Tibial nerve (tissue), 4 donors: Measurements from ENCODE around the gene PRCD.

ENCODE experiments used
- CTCF ChIP-seq, 5 experiments: fragments of 200-600 bp in 3 of 5; fragments of 450-650 bp in 2 of 5; sonication (generic) in 3 of 5; IDR thresholded peaks; one replicate each; pipeline ENCODE4 v1.5.1; 2016 to 2019; ENCODE audit warnings: antibody characterized with exemption in 5 of 5, mild to moderate bottlenecking in 3 of 5, moderate library complexity in 2 of 5
- EP300 ChIP-seq, 2 donors: sonication (generic); formaldehyde crosslinking; IDR thresholded peaks; one replicate each; pipeline ENCODE4 v1.6.1; 2017; ENCODE audit warnings: antibody characterized with exemption in 2 of 2, mild to moderate bottlenecking in 1 of 2
- POLR2A ChIP-seq, 2 donors: fragments of 450-650 bp; IDR thresholded peaks; one replicate each; pipeline ENCODE4 v1.6.1; 2017; ENCODE audit warnings: antibody characterized with exemption in 2 of 2, mild to moderate bottlenecking in 2 of 2, moderate library complexity in 2 of 2

GRCh38 chr17:76534831-76535732 lies 4.8 kb upstream of the PRCD start:
- no peak for TF ChIP-seq CTCF (IDR thresholded peaks at IDR 0.05)
- TF ChIP-seq POLR2A (IDR thresholded peaks at IDR 0.05): no peak
- TF ChIP-seq EP300 (IDR thresholded peaks at IDR 0.05): no peak
